HG02870 (cell line): ENCODE results near the gene NCAM1.

Source experiments
- ATAC-seq: cut with Tn5 transposase; IDR thresholded peaks from one replicate; pipeline ENCODE4 v1.9.1; 2021; ENCODE audit warnings: mild to moderate bottlenecking, moderate library complexity; ENCODE audit not compliant: unreplicated experiment

NCAM1 gene

GRCh38 chr11:113124578-113124977, 163.4 kb downstream of the NCAM1 start:
- ATAC-seq: no peak

GRCh38 chr11:113129261-113129992, 168.2 kb downstream of the NCAM1 start:
- no peak for ATAC-seq

GRCh38 chr11:113131036-113131775, 170.0 kb downstream of the NCAM1 start:
- ATAC-seq: no peak

GRCh38 chr11:113133071-113133470, 171.9 kb downstream of the NCAM1 start:
- ATAC-seq: no peak

GRCh38 chr11:113134626-113135025, 173.4 kb downstream of the NCAM1 start:
- no peak for ATAC-seq

DNA sequence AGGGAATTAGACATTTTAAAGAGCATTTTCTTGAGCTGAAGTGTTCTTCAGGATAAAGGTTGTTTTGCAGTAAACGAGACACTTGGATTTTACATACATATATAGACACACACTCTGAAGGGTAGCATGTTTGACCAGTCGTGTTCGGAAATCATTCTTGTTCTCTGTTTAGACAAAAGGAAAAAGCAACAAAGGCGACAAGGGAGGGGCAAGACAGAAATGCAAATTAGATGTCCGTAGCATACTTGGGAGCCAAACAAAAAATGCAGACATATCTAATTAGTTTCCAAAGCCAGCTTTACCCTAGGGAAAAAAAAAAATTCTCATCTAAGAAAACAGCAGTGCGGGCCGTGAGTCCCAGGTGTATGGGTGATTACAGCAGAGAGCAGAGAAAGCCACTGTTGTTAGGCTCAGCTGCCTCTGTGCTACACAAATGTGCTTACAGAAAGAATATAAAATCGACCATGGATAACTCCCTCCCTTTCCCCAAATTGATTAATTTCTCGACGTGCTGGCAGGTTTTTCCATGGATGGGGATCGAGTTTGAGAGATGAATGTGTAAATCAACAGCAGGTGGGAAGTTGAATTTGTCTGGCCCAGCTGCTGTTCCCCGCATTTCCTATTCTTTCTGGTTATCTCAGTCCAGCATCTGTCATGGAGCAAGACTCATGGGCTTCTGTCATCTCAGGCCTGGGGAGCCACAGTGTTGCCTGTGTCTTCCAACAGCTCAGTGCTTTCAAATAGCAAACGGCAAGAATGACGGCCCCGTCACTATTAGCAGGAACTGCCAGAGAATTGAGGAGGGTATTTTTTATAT, 176.7 kb downstream of the NCAM1 start:
- no peak for ATAC-seq

GRCh38 chr11:113138731-113139130, 177.5 kb downstream of the NCAM1 start:
- ATAC-seq: no peak

- no peak for ATAC-seq
Measured at GRCh38 chr11:113141010-113141409, 179.8 kb downstream of the NCAM1 start.

GRCh38 chr11:113142508-113142907, 181.3 kb downstream of the NCAM1 start:
- ATAC-seq: no peak

DNA sequence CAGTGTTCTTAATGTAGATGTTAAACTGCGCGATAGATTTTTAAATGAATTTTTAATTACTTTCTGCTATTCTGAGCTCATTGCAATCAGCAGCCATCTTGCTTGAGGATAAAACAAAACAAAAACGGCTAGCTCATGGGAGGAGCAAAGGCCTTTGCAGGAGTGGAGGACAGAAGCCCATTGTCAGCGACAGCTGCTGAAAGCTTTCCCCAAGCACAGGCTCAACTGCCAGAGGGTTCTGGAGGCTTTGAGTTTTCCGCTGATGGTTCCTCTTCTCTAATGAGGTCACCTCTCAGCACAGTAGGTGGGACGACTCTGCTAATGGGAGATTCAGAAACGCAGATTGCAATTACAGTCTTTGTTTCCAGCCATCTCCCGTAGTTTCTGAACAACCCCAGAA, 186.0 kb downstream of the NCAM1 start:
- no peak for ATAC-seq

DNA sequence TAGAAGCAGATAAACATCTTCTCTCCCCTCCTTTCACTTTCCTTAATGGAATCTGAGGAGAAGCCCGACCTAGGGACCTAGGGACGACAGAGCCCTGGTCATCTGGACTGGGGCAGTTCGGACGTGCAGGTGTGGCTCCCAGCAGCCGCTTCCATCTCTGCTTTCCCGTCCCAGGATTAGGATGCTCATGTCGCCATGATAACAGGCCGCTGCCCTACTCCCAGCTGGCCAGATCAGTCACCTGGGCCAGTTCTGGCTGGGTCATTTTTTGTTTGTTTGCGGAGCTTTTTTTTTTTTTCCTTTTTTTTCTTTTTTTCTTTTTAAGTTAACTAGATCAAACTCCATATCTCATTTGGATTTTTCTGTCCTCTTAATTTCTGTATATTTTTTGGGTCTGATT, 186.9 kb downstream of the NCAM1 start:
- ATAC-seq: no peak

GRCh38 chr11:113148652-113149051, 187.4 kb downstream of the NCAM1 start:
- ATAC-seq: no peak

- ATAC-seq: no peak
Measured at GRCh38 chr11:113151521-113151920, 190.3 kb downstream of the NCAM1 start.

GRCh38 chr11:113152500-113152899, 191.3 kb downstream of the NCAM1 start:
- no peak for ATAC-seq

- no peak for ATAC-seq
Measured at GRCh38 chr11:113153847-113154246, 192.6 kb downstream of the NCAM1 start.

GRCh38 chr11:113159988-113160807, 199.0 kb downstream of the NCAM1 start:
- no peak for ATAC-seq

GRCh38 chr11:113160808-113161124, 199.5 kb downstream of the NCAM1 start:
- no peak for ATAC-seq

DNA sequence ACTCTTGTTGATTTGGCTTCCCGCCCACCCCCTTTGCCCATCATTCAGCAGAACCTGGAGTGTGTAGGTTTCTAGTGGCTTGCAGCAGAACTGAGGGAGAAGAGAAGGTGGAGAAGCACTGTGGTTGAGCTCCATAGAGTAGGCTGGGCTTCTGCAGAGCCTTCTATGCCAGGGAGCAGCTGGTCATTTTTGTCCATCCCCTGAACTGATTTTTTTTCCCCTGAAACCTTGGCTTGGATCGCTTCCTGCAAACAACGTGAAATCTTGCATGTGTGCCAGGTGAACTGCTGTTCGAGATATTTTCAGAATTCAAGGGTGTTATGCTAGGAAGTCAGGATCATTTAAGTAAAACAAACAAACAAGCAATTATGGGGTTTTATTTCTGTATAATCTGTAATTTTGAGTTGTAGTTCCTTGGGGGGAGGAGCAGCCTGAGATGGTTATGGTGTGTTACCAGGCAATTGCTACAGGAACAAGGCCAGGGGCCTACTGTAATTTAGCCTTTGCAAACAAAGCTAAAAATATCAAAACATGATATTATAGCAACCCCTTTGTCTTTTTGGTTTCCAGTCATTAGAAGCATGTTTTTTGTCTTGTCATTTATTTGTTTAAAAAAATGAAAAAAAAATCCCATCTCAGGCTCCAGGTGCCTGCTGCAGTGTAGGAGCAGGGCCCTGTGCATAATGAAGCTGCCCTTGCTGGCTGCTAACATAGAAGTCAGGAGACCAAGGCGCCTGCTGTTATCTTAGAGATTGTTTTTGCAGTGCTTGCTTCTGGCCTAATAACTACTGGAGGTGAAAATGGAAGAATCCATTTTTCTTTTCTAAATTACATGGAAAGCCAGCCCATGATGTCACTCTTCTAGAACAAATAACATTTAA, 200.7 kb downstream of the NCAM1 start:
- ATAC-seq: no peak

GRCh38 chr11:113162592-113162962, 201.4 kb downstream of the NCAM1 start:
- ATAC-seq: no peak
